GM18868 (cell line): ENCODE results near the gene RUVBL1.

ENCODE experiments used
- ATAC-seq: cut with Tn5 transposase; IDR thresholded peaks from one replicate; pipeline ENCODE4 v1.9.1; 2021; ENCODE audit warnings: mild to moderate bottlenecking, moderate library complexity; ENCODE audit not compliant: unreplicated experiment

Gene RUVBL1

DNA sequence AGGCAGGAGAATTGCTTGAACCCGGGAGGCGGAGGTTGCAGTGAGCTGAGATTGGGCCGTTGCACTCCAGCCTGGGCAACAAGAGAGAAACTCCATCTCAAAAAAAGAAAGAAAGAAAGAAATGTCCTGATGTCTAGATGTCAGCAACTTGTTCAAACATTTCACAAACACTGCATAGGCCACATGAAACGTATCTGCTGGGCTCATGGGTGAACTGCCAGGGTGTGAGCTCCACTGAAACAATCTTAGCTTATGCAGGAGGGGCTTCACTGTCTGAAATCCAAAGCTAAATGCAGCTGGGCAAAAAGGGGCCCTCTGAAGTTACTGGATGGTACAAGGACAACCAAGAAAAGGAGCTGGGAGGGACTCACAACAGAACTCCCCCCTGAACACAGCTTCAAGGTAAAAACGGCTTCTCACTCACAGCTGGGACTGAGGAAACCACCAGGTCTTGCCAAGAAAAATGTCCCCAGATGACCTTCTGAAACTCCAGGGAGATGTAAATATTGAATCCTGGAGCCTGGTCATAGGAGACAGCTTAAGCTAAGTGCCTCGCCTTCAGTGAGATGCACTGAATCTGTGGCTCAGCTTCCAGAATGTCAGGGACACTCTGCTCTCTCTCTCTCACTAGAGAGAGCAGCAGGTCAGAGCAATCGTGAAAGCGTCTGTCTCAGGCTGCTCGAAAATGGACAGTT is 39.5 kb downstream of the RUVBL1 start:
- no peak for ATAC-seq

DNA sequence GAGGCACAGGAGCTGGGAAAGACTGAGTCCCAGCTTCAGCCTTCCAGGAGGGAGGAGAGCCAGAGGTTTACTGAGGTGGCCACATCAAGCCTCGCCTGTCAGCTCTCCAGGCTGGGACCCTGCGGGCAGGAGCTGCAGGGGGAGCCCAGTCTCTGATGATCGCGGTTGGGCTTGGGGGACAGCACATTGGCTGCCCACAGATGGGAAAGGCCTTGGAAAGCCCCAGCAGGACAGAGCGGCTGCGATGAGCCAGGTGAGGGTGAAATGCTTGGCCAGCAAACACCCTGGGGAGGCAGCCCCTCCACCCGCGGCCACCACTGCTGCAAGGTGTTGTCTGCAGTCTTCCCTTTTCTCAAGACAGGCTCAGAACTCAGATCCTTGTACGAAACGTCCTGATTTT is 40.2 kb downstream of the RUVBL1 start:
- no peak for ATAC-seq

DNA sequence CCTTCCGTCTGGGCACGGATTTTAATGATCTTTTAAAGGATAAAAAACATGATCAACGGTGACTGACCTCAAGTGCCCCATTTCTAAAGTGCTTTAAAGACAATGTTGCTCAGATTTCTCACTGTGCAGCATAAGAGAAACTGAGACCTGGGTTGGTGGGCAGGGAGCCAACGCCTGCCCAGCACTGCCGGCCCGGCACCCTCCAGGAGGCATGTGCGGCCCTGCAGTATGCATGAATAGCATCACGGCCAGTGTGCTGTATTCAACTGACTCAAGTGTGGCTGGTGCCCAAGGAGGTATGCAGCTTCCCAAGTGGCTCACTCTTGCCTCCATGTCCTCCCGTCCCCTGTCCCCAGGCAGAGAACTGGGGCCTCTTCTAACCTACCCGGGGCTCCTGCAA is 41.1 kb downstream of the RUVBL1 start:
- ATAC-seq: no peak

DNA sequence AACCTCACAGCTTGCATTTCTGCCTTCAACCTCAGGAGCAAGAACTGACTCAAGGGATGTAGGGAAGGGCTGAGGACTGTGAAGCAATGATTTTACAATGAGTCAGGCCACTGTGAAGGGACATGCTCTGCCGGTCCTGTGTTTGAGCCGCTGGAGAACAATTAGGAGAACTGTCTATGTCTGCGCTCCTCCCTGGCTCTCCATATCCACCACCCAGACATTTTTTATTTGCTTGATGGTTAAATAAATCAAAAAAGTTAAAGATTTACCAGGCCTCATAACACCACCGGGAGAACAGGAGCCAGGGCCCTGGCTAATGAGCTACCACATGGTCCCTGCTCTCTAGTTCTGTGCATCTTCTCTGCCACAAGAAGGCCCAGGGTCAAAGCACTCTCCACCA is 41.8 kb downstream of the RUVBL1 start:
- ATAC-seq: no peak

- ATAC-seq: no peak
Observed at GRCh38 chr3:128081226-128081625, 42.4 kb downstream of the RUVBL1 start.

DNA sequence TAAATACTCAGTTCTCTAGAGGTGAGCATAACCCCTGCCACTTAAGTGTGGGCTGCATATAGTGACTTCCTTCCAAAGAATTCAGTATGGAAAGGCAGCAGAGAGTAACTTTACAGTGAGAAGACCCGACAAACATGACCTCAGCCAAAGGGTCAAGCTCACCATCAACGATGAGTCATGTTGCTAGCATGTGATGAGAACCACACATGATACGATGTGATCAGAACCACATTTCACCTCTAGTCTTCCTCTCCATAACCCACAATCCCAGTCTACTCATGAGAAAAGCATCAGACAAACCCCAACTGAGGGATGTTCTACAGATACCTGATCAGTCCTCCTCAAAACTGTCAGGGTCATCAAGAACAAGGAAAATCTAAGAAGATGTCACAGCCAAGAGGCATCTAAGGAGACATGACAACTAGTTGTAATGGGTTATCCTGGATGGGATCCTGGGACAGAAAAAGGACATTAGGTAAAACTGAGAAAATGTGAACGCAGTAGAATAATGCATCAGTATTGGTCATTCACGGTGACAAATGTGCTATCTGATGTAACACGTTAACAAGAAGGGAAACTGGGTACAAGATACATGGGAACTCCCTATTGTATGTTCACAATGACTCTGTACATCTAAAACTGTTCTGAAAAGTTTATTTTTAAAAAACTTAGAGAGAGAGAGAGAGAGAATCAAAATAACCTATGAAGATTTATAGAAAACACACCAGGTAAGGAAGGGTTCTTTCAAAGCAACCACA is 43.1 kb downstream of the RUVBL1 start:
- no peak for ATAC-seq

GRCh38 chr3:128079823-128080222 is 43.8 kb downstream of the RUVBL1 start:
- ATAC-seq: no peak

DNA sequence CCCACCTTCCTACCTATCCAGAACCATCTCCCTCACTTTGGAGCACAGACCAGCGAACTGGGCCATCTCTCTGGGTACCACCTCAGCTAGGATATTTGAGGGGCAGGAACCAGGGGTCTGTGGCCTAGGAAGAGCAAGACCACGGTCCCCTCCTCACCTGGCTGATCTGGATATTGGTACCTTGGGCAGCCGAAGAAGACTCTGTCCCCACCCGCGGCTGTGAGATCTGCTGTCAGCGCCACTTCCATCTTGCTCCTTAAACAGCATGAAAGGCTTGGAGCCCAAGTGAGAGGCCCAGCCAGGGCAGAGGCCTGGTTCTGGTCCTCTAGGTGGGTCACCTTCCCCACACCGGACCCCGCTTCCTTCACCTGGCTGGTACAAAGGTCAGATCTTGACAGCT is 44.7 kb downstream of the RUVBL1 start:
- ATAC-seq: no peak

- ATAC-seq: no peak
Observed at GRCh38 chr3:128078322-128078721, 45.3 kb downstream of the RUVBL1 start.

- no peak for ATAC-seq
Observed at GRCh38 chr3:128077665-128078064, 45.9 kb downstream of the RUVBL1 start.

- no peak for ATAC-seq
Observed at GRCh38 chr3:128077202-128077624, 46.4 kb downstream of the RUVBL1 start.

- ATAC-seq: no peak
Observed at GRCh38 chr3:128076483-128077201, 47.0 kb downstream of the RUVBL1 start.

- ATAC-seq: peak; percentile 59
Observed at GRCh38 chr3:128075522-128076482, 47.8 kb downstream of the RUVBL1 start.

- no peak for ATAC-seq
Observed at GRCh38 chr3:128074851-128075521, 48.6 kb downstream of the RUVBL1 start.

DNA sequence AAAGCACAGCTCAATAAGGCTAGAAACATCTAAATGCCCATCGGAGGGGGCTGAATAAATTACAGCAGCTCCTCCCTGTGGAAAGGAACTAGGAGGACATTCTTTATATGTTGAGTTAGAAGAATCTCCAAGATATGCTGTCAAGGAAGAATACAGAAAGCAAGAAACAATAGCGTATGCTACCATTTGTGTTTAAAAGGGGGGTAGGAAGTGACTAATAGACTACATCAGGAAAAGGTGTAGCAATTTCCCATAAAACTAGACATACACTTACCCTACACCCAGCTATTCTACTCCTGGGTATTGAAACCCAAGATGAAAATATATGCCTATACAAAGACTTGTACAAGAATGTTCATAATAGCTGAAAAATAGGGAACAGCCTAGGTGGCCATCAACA is 49.8 kb downstream of the RUVBL1 start:
- no peak for ATAC-seq

- no peak for ATAC-seq
Observed at GRCh38 chr3:128073185-128073725, 50.4 kb downstream of the RUVBL1 start.

- ATAC-seq: no peak
Observed at GRCh38 chr3:128072454-128073184, 51.0 kb downstream of the RUVBL1 start.

DNA sequence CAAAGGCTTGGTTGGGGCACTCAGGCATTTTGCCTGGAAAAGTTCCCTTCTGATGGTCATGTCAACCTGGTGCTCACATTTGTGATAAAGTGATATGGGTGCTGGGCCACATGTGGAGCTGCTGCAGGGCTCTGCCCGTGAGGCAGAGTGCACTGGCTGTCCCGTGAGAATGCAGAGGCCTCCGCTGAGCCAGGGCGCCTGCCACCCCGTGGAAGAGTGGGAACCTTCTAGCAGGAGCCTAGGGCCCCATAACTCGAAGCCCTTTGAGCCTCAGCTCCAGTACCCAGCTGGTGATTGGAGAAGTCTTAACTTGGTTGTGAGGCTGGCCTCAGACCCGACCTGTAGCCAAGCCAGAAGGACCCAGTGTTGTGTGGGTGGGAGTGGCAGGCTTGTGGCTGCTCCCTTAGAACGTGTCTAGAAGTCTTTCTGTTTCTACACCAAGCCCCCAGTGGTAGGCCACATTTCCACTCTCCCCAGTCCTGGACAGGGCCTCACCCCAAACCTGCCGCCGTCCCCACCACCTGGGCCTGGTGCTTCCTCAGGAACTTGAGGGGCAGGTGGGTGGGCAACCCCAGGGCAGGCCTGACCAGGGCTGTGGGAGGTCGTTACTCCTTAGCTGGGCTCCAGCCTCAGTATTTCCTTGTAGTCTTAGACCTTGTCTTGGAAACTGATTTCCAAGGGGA is 51.7 kb downstream of the RUVBL1 start:
- ATAC-seq: no peak
